Panc1 (cell line): Measurements from ENCODE around the gene MUC15. TPM values are rescaled to one million over a fixed set of nuclear protein-coding genes. Genes with fewer than 3 reads are reported as not detected.
"Not testable (repeated sequence)": the region's sequence is repeated elsewhere in the genome, so short reads cannot be mapped to it uniquely, and the experiment has no call there.

ENCODE experiments used
- ATAC-seq: fragments of 200-7000 bp; cut with Tn5 transposase; 2 replicates; pipeline ENCODE4 v1.9.1; 2020; ENCODE audit warnings: mild to moderate bottlenecking, moderate library complexity
- BruUV-seq: library from RNA; stranded (reverse); fragments of 400-500 nt; replicated peaks from 2 replicates; lab custom pipeline; 2021; lab: Mats Ljungman, UMichigan
- CTCF ChIA-PET: fragments of 300-600 bp; sonication (Branson Sonifier 250); formaldehyde crosslinking; loops from one replicate; lab custom pipeline; 2022; ENCODE audit warnings: antibody characterized with exemption; lab: Charles Lee
- POLR2A ChIA-PET: fragments of 300-600 bp; sonication (Branson Sonifier 250); formaldehyde crosslinking; loops from one replicate; lab custom pipeline; 2022; ENCODE audit warnings: antibody characterized with exemption; lab: Charles Lee
- DNase-seq: peaks from one replicate; pipeline ENCODE4 v3.0.0-alpha.2; 2010; ENCODE audit warnings: low read depth, low spot score
- H3K27ac ChIP-seq: 2 replicates; pipeline ENCODE4 v1.5.1; 2011; ENCODE audit warnings: mild to moderate bottlenecking, low read length, inconsistent platforms
- H3K27me3 ChIP-seq: fragments of 200-500 bp; sonication (Bioruptor generic); 2 replicates; pipeline ENCODE4 v1.6.0; 2014; ENCODE audit warnings: low read length, inconsistent platforms; ENCODE audit not compliant: control insufficient read depth, insufficient read depth
- H3K36me3 ChIP-seq: fragments of 200-500 bp; sonication (Bioruptor generic); 2 replicates; pipeline ENCODE4 v1.5.1; 2014; ENCODE audit warnings: inconsistent platforms, mild to moderate bottlenecking, low read length, moderate library complexity; ENCODE audit not compliant: control insufficient read depth, insufficient read depth
- H3K4me1 ChIP-seq: 2 replicates; pipeline ENCODE4 v1.5.1; 2011; ENCODE audit warnings: inconsistent platforms, mild to moderate bottlenecking, low read length, moderate library complexity; ENCODE audit not compliant: control insufficient read depth, insufficient read depth
- H3K4me3 ChIP-seq, 2 experiments: 2 replicates each; pipeline ENCODE4 v1.5.1; 2011 to 2012; ENCODE audit warnings: low read depth in 2 of 2, low read length in 2 of 2, mild to moderate bottlenecking in 2 of 2, inconsistent platforms in 1 of 2, moderate library complexity in 1 of 2
- H3K9me3 ChIP-seq: fragments of 200-500 bp; sonication (Bioruptor generic); 2 replicates; pipeline ENCODE4 v1.5.1; 2014; ENCODE audit warnings: low read depth, mild to moderate bottlenecking, inconsistent platforms, low read length, moderate library complexity; ENCODE audit not compliant: control insufficient read depth, insufficient read depth
- CTCF ChIP-seq: fragments of 450-650 bp; IDR thresholded peaks from 2 replicates; pipeline ENCODE4 v1.5.1; 2017; ENCODE audit warnings: mild to moderate bottlenecking
- POLR2AphosphoS5 ChIP-seq: IDR thresholded peaks from 2 replicates; pipeline ENCODE4 v1.6.1; 2012; ENCODE audit warnings: mild to moderate bottlenecking, low read depth, low read length, moderate library complexity
- REST ChIP-seq, 2 experiments: IDR thresholded peaks; 2 replicates each; pipeline ENCODE4 v1.6.1; 2011 to 2012; ENCODE audit warnings: low read depth in 2 of 2, control low read depth in 1 of 2, low read length in 1 of 2, mild to moderate bottlenecking in 1 of 2, moderate library complexity in 1 of 2; ENCODE audit not compliant: insufficient read depth in 1 of 2
- SIN3A ChIP-seq: IDR thresholded peaks from 2 replicates; pipeline ENCODE4 v1.6.1; 2012; ENCODE audit warnings: low read depth, mild to moderate bottlenecking, low read length, moderate library complexity, borderline replicate concordance; ENCODE audit not compliant: insufficient read depth
- TCF7L2 ChIP-seq: IDR thresholded peaks from 2 replicates; pipeline ENCODE4 v1.6.1; 2011; ENCODE audit warnings: mild to moderate bottlenecking, low read depth, low read length, inconsistent platforms
- in situ Hi-C: cut with HindIII; loops from 2 replicates; pipeline ENCODE4 v1.10.0; 2016; ENCODE audit warnings: low sequenced_read_pairs, low pct_unique_long_range_greater_than_20kb
- intact Hi-C: fragments of 100-400 bp; cut with micrococcal nuclease; formaldehyde crosslinking; loops from one replicate; pipeline ENCODE4 v1.10.0; 2022; ENCODE audit not compliant: unreplicated experiment
- total RNA-seq: library from RNA; stranded (reverse); gene quantifications from one replicate; pipeline ENCODE4 v1.2.1, GENCODE V29; 2021; ENCODE audit not compliant: unreplicated experiment

MUC15 gene
- total RNA-seq, 1 experiment from 2014 or later, result not detected

GRCh38 chr11:26595207-26595865 lies 23.3 kb upstream of the MUC15 start:
- CTCF ChIA-PET, H3K4me1 ChIP-seq, H3K4me3 ChIP-seq, H3K27ac ChIP-seq, DNase-seq, ATAC-seq, H3K27me3 ChIP-seq, in situ Hi-C loops, H3K36me3 ChIP-seq, intact Hi-C loops, POLR2A ChIA-PET, BruUV-seq, H3K9me3 ChIP-seq: not testable (repeated sequence)

DNA sequence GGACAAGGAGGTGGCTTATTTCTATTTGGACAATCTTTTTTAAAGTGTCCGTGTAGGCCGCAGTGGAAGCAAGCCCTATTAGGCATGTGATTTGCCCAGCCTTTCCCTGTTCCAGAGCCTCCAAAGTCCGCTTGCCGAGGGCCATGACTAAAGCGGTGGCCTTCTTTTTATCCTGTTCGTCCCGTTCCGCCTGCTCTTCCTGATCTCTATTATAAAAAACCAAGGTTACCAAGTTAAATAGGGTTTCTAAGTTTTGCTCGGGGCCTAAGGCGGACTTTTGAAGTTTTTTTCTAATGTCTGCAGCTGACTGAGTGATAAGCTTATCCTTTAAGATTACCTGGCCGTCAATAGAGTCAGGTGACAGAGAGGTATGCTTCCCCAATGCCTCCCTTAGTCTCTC lies 21.6 kb upstream of the MUC15 start:
- H3K9me3 ChIP-seq, result no peaks in the 10 kb centered on the region
- no peaks in the 10 kb centered on the region for H3K36me3 ChIP-seq
- ChIA-PET CTCF (no interaction called here), POLR2A (no interaction called here)
- intact Hi-C loops, result no loop called here
- TF ChIP-seq TCF7L2 (no peak), POLR2AphosphoS5 (no peak), SIN3A (no peak), REST (IDR thresholded peaks at IDR 0.05; ENCODE audit: insufficient read depth in 1 of 2, low read depth in 2 of 2, low read length in 1 of 2) (no peak), CTCF (no peak)
- DNase-seq, result no peak
- H3K27me3 ChIP-seq, result no peaks in the 10 kb centered on the region
- in situ Hi-C loops, result no loop called here
- no peak for ATAC-seq
- H3K27ac ChIP-seq, result no peak overlapping the region
- no peak overlapping the region for H3K4me3 ChIP-seq
- H3K4me1 ChIP-seq, result no peaks in the 10 kb centered on the region
- no TSS peak for BruUV-seq

- H3K4me1 ChIP-seq, result no peaks in the 10 kb centered on the region
- in situ Hi-C loops (no loop called here), intact Hi-C loops (no loop called here)
- H3K27me3 ChIP-seq, result no peaks in the 10 kb centered on the region
- no peak overlapping the region for H3K4me3 ChIP-seq
- no peak for ATAC-seq
- no peak overlapping the region for H3K27ac ChIP-seq
- BruUV-seq, result no TSS peak
- no peaks in the 10 kb centered on the region for H3K36me3 ChIP-seq
- no peak for TF ChIP-seq POLR2AphosphoS5
- TF ChIP-seq SIN3A, result no peak
- TF ChIP-seq CTCF, result no peak
- TF ChIP-seq TCF7L2, result no peak
- no peak for TF ChIP-seq REST (IDR thresholded peaks at IDR 0.05; ENCODE audit: insufficient read depth in 1 of 2, low read depth in 2 of 2, low read length in 1 of 2)
- DNase-seq, result no peak
- ChIA-PET POLR2A (no interaction called here), CTCF (no interaction called here)
- H3K9me3 ChIP-seq, result no peaks in the 10 kb centered on the region
These were observed 15.0 kb upstream of the MUC15 start for GRCh38 chr11:26587073-26587472.
